Measurements from ENCODE around the gene RALGAPA2. TPM values are rescaled to one million over a fixed set of nuclear protein-coding genes. Genes with fewer than 3 reads are reported as not detected.

RALGAPA2 gene
- polyA plus RNA-seq, 1 donor from 2014 or later: 21.8 TPM

GRCh38 chr20:20363799-20364592 is 348.4 kb downstream of the RALGAPA2 start:
- TF ChIP-seq SMC3 (conservative IDR thresholded peaks at IDR 0.05; ENCODE audit: poor library complexity) (no peak), EZH2 (IDR thresholded peaks at IDR 0.05; ENCODE audit: borderline replicate concordance, insufficient read depth, low read length, poor library complexity, severe bottlenecking) (peak; percentile 55), POLR2AphosphoS5 (IDR thresholded peaks at IDR 0.05) (peak; percentile 29)
- Histone ChIP-seq H3K4me2 (ENCODE audit: low read length) (no peak overlapping the region), H4K20me1 (ENCODE audit: insufficient read depth) (no peaks in the 10 kb centered on the region), H3K36me3 (ENCODE audit: insufficient read depth, low read length) (no peaks in the 10 kb centered on the region), H3K79me2 (replicated peaks; ENCODE audit: insufficient read depth, low read length) (no peaks in the 10 kb centered on the region), H3K9me2 (ENCODE audit: insufficient read depth, low read length) (no peaks in the 10 kb centered on the region), H3F3A (ENCODE audit: insufficient read depth, low read length, poor library complexity, severe bottlenecking) (peaks cover 10% of the 10 kb centered on the region), H3K9me3 (ENCODE audit: low read length) (no peaks in the 10 kb centered on the region), H3K27ac (ENCODE audit: low read length) (peak overlapping the region; percentile 55), H3K4me3 (ENCODE audit: low read length) (peak overlapping the region; percentile 56), H3K27me3 (ENCODE audit: insufficient read depth, low read depth, low read length) (peaks cover 48% of the 10 kb centered on the region), H3K9ac (ENCODE audit: low read length) (peak overlapping the region; percentile 55), H2AFZ (ENCODE audit: low read depth, low read length) (no peak overlapping the region)

DNA sequence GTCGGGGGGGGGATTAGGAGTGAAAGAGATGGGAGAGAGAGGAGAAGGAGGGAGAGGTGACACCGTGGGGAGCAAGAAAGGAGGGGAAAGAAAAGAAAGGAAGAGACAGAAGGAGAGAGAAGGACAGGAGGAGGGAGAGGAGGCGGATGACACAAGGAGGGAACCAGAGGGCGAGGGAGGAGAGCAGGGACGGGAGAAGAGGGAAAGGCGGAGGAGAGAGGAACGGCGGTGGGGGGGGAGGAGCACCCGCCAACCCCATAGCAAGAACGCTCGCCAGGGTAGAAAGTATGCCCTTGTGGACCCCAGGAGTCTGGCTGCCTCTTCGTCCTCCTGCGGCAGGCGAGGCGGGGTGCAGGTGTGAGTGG is 349.0 kb downstream of the RALGAPA2 start:
- peak; percentile 42 for TF ChIP-seq EZH2 (IDR thresholded peaks at IDR 0.05; ENCODE audit: borderline replicate concordance, insufficient read depth, low read length, poor library complexity, severe bottlenecking)
- TF ChIP-seq SMC3 (conservative IDR thresholded peaks at IDR 0.05; ENCODE audit: poor library complexity): no peak
- Histone ChIP-seq H3F3A (ENCODE audit: insufficient read depth, low read length, poor library complexity, severe bottlenecking) (peaks cover 10% of the 10 kb centered on the region), H3K4me3 (ENCODE audit: low read length) (peak overlapping the region; percentile 56), H3K36me3 (ENCODE audit: insufficient read depth, low read length) (no peaks in the 10 kb centered on the region), H3K27ac (ENCODE audit: low read length) (peak overlapping the region; percentile 55), H3K27me3 (ENCODE audit: insufficient read depth, low read depth, low read length) (peaks cover 48% of the 10 kb centered on the region), H3K9me3 (ENCODE audit: low read length) (no peaks in the 10 kb centered on the region), H3K9ac (ENCODE audit: low read length) (peak overlapping the region; percentile 55), H3K9me2 (ENCODE audit: insufficient read depth, low read length) (no peaks in the 10 kb centered on the region), H3K4me2 (ENCODE audit: low read length) (no peak overlapping the region), H4K20me1 (ENCODE audit: insufficient read depth) (no peaks in the 10 kb centered on the region), H3K79me2 (replicated peaks; ENCODE audit: insufficient read depth, low read length) (no peaks in the 10 kb centered on the region), H2AFZ (ENCODE audit: low read depth, low read length) (no peak overlapping the region)

DNA sequence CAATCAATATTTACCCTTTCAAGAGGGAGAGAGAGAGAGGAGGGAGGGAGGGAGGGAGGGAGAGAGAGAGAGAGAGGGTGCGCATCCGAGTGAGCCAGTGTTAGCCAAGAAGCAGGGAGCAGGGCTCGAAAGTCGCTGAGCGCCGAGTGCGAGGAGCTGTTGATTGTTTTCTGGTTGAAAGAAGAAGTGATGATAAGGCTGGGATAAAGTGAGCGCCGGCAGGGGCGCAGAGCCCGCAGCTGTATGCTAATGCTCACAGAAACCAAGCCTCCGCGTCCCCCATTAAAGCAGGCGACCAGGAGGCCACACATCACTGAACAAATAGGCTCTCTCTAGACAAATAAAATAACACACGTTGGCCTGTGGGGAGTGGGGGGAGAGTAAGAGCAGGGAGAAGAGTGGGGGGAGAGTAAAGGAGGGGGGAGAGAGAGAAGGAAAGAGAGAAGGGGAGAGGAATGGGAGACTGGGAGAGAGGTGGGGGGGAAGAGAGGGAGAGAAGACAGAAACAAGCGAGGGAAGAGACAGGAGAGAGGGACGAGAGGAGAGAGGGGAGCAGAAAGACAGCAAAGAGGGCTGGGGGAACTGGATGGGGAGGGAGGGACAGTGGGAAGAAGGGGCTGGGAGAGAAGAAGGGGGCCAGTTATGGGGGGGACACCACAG is 349.5 kb downstream of the RALGAPA2 start:
- peak overlapping the region; percentile 25 for H3K4me2 ChIP-seq (ENCODE audit: low read length)
- H2AFZ ChIP-seq (ENCODE audit: low read depth, low read length): no peak overlapping the region
- H3K27me3 ChIP-seq (ENCODE audit: insufficient read depth, low read depth, low read length): peaks cover 48% of the 10 kb centered on the region
- H3F3A ChIP-seq (ENCODE audit: insufficient read depth, low read length, poor library complexity, severe bottlenecking): peaks cover 10% of the 10 kb centered on the region
- no peaks in the 10 kb centered on the region for H3K9me2 ChIP-seq (ENCODE audit: insufficient read depth, low read length)
- TF ChIP-seq RAD21 (conservative IDR thresholded peaks at IDR 0.05): no peak
- TF ChIP-seq POLR2AphosphoS5 (IDR thresholded peaks at IDR 0.05): peak; percentile 24
- no peak for TF ChIP-seq EP300 (conservative IDR thresholded peaks at IDR 0.05; ENCODE audit: poor library complexity, severe bottlenecking)
- TF ChIP-seq MXI1 (conservative IDR thresholded peaks at IDR 0.05; ENCODE audit: poor library complexity, severe bottlenecking): no peak
- peak; percentile 5 for TF ChIP-seq REST (IDR thresholded peaks at IDR 0.05; ENCODE audit: borderline replicate concordance)
- TF ChIP-seq TAF1 (IDR thresholded peaks at IDR 0.05; ENCODE audit: low read depth): no peak
- no peak for TF ChIP-seq SMC3 (conservative IDR thresholded peaks at IDR 0.05; ENCODE audit: poor library complexity)
- no peak for TF ChIP-seq EZH2 (IDR thresholded peaks at IDR 0.05; ENCODE audit: borderline replicate concordance, insufficient read depth, low read length, poor library complexity, severe bottlenecking)
- peak; percentile 43 for TF ChIP-seq CTCF (IDR thresholded peaks at IDR 0.05; ENCODE audit: poor library complexity, severe bottlenecking)
- H3K79me2 ChIP-seq (replicated peaks; ENCODE audit: insufficient read depth, low read length): no peaks in the 10 kb centered on the region
- peak overlapping the region; percentile 55 for H3K27ac ChIP-seq (ENCODE audit: low read length)
- H4K20me1 ChIP-seq (ENCODE audit: insufficient read depth): no peaks in the 10 kb centered on the region
- no peaks in the 10 kb centered on the region for H3K9me3 ChIP-seq (ENCODE audit: low read length)
- no peaks in the 10 kb centered on the region for H3K36me3 ChIP-seq (ENCODE audit: insufficient read depth, low read length)
- peak overlapping the region; percentile 55 for H3K9ac ChIP-seq (ENCODE audit: low read length)
- H3K4me3 ChIP-seq (ENCODE audit: low read length): peak overlapping the region; percentile 56

Data from neural cell (in vitro differentiated cells).